ENCODE results near the gene CDKL2.

DNA sequence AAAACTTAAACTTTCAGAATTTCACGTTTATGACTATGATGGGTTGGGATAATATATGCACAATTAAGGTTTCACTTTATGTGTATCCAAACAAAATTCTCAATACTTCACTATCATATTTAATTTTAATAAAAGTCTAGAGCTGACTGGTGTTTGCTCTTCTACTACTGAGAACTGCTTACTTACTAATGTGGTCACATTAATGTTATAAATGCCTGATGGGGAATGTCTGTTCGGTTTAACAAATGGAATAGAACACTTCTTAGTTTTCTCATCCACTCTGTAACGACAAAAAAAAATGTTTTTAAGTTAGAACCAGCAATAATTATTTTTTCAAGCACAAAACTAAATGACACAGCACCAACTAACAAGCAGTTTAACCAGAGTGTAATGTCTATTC is 34.3 kb downstream of the CDKL2 start:
- TF ChIP-seq, protein P1, sequence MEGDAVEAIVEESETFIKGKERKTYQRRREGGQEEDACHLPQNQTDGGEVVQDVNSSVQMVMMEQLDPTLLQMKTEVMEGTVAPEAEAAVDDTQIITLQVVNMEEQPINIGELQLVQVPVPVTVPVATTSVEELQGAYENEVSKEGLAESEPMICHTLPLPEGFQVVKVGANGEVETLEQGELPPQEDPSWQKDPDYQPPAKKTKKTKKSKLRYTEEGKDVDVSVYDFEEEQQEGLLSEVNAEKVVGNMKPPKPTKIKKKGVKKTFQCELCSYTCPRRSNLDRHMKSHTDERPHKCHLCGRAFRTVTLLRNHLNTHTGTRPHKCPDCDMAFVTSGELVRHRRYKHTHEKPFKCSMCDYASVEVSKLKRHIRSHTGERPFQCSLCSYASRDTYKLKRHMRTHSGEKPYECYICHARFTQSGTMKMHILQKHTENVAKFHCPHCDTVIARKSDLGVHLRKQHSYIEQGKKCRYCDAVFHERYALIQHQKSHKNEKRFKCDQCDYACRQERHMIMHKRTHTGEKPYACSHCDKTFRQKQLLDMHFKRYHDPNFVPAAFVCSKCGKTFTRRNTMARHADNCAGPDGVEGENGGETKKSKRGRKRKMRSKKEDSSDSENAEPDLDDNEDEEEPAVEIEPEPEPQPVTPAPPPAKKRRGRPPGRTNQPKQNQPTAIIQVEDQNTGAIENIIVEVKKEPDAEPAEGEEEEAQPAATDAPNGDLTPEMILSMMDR (IDR thresholded peaks at IDR 0.05), result no peak
- TF ChIP-seq POLR2AphosphoS5 (IDR thresholded peaks at IDR 0.05; ENCODE audit: low read depth, low read length) (no peak), SIN3A (IDR thresholded peaks at IDR 0.05; ENCODE audit: borderline replicate concordance, insufficient read depth, low read depth, low read length) (no peak)
- TF ChIP-seq, protein P2, sequence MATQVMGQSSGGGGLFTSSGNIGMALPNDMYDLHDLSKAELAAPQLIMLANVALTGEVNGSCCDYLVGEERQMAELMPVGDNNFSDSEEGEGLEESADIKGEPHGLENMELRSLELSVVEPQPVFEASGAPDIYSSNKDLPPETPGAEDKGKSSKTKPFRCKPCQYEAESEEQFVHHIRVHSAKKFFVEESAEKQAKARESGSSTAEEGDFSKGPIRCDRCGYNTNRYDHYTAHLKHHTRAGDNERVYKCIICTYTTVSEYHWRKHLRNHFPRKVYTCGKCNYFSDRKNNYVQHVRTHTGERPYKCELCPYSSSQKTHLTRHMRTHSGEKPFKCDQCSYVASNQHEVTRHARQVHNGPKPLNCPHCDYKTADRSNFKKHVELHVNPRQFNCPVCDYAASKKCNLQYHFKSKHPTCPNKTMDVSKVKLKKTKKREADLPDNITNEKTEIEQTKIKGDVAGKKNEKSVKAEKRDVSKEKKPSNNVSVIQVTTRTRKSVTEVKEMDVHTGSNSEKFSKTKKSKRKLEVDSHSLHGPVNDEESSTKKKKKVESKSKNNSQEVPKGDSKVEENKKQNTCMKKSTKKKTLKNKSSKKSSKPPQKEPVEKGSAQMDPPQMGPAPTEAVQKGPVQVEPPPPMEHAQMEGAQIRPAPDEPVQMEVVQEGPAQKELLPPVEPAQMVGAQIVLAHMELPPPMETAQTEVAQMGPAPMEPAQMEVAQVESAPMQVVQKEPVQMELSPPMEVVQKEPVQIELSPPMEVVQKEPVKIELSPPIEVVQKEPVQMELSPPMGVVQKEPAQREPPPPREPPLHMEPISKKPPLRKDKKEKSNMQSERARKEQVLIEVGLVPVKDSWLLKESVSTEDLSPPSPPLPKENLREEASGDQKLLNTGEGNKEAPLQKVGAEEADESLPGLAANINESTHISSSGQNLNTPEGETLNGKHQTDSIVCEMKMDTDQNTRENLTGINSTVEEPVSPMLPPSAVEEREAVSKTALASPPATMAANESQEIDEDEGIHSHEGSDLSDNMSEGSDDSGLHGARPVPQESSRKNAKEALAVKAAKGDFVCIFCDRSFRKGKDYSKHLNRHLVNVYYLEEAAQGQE (IDR thresholded peaks at IDR 0.05; ENCODE audit: insufficient read depth in 1 of 2, low read depth in 2 of 2, low read length in 1 of 2), result no peak
